GM19463 (cell line): Measurements from ENCODE around the gene ZNF564.
A peak's percentile ranks its signal among the peaks of the same experiment; 100 is the strongest.
"Not testable (repeated sequence)": the region's sequence is repeated elsewhere in the genome, so short reads cannot be mapped to it uniquely, and the experiment has no call there.

Experiments used
- ATAC-seq: cut with Tn5 transposase; IDR thresholded peaks from one replicate; pipeline ENCODE4 v1.9.1; 2021; ENCODE audit warnings: mild to moderate bottlenecking, moderate library complexity; ENCODE audit not compliant: unreplicated experiment

ZNF564 gene

GRCh38 chr19:12497032-12497431, 54.2 kb downstream of the ZNF564 start:
- ATAC-seq: no peak

GRCh38 chr19:12496480-12496879, 54.8 kb downstream of the ZNF564 start:
- ATAC-seq: no peak

GRCh38 chr19:12495002-12495802, 56.1 kb downstream of the ZNF564 start:
- ATAC-seq: peak; percentile 63

- ATAC-seq: no peak
These were observed 56.9 kb downstream of the ZNF564 start for GRCh38 chr19:12494260-12494860.

GRCh38 chr19:12486265-12486783, 65.0 kb downstream of the ZNF564 start:
- not testable (repeated sequence) for ATAC-seq

- ATAC-seq: no peak
These were observed 65.7 kb downstream of the ZNF564 start for GRCh38 chr19:12485571-12485970.

- no peak for ATAC-seq
These were observed 66.2 kb downstream of the ZNF564 start for GRCh38 chr19:12485052-12485416.

- peak; percentile 99 for ATAC-seq
These were observed 66.8 kb downstream of the ZNF564 start, which contains the start of gene ZNF709 for GRCh38 chr19:12484371-12485051. Gene ZNF709, minus strand, starts transcription at chr19:12484816. Its CDS starts 159 bp downstream, at chr19:12484657.

- ATAC-seq: no peak
These were observed 67.3 kb downstream of the ZNF564 start for GRCh38 chr19:12484011-12484370.

GRCh38 chr19:12482509-12482886, 68.8 kb downstream of the ZNF564 start:
- no peak for ATAC-seq

- ATAC-seq: no peak
These were observed 69.3 kb downstream of the ZNF564 start for GRCh38 chr19:12481781-12482508.

GRCh38 chr19:12478234-12478941, 72.9 kb downstream of the ZNF564 start:
- ATAC-seq: no peak
